Cardiac septum (tissue), 1 donor: ENCODE measurements around the gene SIX1. TPM values are rescaled to one million over a fixed set of nuclear protein-coding genes. Genes with fewer than 3 reads are reported as not detected.

Experiments used
- DNase-seq: peaks from one replicate; pipeline ENCODE4 v3.0.0-alpha.2; 2020; ENCODE audit warnings: low spot score
- intact Hi-C: fragments of 100-400 bp; cut with DNase I; formaldehyde crosslinking; loops from one replicate; pipeline ENCODE4 v1.14.0; 2022
- total RNA-seq: library from RNA; stranded (reverse); fragmentation: NEBNext Ultra II Directional; extraction: Animal tissue kit (Norgen Biotek cat#: 25700); gene quantifications from one replicate; pipeline ENCODE4 v1.2.1, GENCODE V29; 2021
- donor health status: DM: no; HTN: no; CAD: no.

SIX1 gene
- total RNA-seq, 1 donor from 2014 or later: 0.89 TPM

- intact Hi-C loops: no loop called here
- DNase-seq: no peak
Observed at GRCh38 chr14:60643463-60644314, 5.6 kb downstream of the SIX1 start.

GRCh38 chr14:60643141-60643462, 6.2 kb downstream of the SIX1 start:
- no peak for DNase-seq
- intact Hi-C loops: no loop called here

DNA sequence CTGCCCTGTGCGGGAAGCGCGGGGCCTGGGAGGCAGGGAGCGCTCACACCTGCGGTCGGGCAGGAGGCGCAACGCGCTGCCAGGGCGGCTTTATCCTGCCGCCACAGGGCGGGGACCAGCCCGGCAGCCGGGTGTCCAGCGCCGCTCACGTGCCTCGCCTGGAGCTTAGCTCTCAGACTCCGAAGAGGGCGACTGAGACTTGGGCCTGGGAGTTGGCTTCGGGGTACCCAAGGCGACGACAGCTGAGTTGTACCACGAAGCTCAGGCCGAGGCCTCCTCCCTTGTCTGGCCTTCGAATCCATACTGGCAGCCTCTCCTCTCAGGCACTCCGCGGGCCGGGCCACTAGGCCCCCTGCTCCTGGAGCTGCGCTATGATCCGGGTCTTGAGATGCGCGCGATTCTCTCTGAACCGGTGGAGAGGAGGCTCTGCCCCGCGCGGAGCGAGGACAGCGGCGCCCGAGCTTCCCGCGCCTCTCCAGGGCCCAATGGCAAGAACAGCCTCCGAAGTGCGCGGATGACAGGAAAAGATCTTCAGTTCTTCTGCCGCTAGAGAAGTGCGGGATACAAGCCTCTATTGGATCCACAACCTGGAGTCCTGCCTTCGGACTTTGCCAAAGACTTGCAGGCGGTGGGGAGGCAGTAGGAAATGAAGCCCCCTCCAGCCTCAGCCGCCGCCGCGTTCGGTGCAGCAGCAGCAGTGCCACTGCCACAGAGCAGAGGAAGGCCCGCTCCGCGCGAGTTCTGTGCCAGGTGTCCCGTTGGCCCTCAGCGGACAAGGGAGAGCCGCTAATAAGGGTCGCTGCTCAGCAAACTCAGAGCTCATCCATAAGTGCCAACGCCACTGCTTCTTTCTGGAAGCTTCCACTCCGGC, 6.8 kb downstream of the SIX1 start:
- no peak for DNase-seq
- intact Hi-C loops: no loop called here

DNA sequence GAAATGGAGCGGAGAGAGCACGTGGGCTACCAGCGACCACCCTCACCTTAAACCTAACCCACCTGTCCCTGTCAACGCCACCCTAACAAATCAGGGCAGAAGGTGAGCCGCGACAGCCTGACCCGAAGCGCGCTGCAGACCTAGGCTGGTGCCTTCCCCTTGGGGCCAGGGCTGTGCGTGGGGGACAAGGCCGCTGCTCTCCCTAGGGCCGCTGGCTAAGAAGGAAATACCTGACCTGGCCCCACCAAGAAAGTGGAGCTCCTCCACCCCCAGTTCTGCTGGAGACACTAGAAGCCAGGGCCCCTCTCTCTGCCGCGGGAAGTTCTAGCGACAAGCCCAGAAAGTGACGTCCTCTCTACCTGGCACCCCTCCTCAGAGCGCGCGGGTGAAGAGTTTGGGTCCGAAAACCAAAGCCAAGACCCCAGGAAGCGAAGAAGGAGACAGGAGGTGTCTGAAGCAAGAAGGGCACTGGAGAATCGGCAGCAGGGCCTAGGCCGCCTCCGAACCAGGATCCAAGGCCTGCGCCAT, 7.5 kb downstream of the SIX1 start:
- no peak for DNase-seq

GRCh38 chr14:60640859-60641741, 8.2 kb downstream of the SIX1 start:
- no peak for DNase-seq
- intact Hi-C loops: no loop called here

More for the DNA sequence above, 7.5 kb downstream of the SIX1 start:
- intact Hi-C loops: no loop called here

GRCh38 chr14:60639674-60640073, 9.6 kb downstream of the SIX1 start:
- intact Hi-C loops: no loop called here
- DNase-seq: no peak

DNA sequence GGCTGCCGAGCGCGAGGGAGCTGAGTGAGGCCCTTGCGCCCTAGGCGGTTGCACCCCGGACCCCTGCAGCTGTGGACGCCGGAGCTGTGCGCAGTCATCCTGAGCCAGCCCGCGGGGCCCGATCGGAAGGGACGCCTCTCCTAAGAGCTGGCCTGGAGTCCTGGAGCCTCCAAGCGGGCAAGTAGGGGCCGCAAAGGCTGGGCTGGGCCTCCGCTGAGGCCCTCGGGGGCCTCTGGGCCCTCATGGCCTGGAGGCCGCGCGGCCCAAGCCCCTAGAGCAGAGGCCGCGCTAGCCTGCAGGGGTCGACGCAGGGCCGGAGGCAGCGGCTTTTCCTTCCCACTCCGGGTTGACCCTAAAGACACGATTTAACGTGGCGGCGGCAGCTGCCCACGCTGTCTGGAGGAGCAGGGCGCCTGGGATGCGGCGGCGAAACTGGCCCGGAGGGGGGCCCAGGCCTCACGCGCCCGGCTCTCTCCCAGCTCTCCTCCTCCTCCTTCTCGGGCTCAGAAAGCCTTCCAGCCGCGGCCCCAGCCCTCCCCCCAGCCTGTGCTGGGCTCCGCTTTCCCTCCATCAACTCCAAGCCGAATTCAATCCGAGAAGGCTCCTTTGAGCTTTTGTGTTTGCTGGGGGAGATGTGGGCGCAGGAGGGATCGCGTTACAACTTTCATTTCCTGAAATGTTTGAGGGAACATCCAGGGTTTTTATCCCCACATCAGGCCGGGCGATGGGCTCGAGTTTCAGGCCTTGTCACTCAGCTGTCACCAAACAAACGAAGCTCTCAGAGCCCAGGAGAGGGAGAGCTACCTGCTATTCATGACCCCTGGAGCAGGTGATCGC, 11.6 kb downstream of the SIX1 start:
- intact Hi-C loops: no loop called here
- DNase-seq: no peak

GRCh38 chr14:60636879-60637478, 12.3 kb downstream of the SIX1 start:
- intact Hi-C loops: no loop called here
- no peak for DNase-seq

DNA sequence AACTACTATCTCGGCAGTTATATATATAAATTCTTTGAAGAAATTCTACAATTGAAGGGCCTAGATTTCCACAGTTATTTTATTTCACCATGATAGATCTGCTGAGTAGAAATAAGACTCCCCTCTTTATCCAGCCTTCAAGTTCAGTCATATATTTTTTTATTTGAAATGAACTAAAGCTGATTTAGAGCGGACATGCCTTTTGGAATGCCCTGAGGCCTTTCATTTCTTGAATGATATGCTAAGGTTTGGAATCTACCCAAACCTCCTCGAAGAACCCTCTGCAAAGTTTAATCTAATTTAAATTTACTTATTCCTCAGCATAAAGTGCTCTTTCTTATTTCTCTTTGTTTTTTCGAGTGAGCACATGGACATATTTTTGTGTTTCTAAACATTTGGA, 15.1 kb downstream of the SIX1 start:
- DNase-seq: no peak
- intact Hi-C loops: no loop called here

DNA sequence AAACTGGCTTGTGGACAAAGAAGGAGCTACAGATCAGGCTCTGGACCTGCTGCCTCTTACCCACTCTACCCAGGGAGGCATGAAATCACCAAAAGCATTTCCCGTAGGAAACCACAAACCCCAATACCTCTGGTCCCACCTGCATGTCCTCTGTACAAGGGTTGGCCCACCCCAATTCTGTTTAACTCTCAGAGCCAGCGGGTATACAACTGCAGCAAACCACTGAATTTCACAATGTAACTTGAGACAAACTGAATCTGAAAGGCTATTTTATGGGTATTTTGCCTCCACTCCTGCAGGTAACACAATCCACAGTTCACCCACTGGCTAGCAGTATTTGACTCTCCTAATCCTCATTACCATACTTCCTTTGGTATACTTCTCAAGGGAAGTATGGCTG, 16.5 kb downstream of the SIX1 start:
- DNase-seq: no peak
- intact Hi-C loops: no loop called here

DNA sequence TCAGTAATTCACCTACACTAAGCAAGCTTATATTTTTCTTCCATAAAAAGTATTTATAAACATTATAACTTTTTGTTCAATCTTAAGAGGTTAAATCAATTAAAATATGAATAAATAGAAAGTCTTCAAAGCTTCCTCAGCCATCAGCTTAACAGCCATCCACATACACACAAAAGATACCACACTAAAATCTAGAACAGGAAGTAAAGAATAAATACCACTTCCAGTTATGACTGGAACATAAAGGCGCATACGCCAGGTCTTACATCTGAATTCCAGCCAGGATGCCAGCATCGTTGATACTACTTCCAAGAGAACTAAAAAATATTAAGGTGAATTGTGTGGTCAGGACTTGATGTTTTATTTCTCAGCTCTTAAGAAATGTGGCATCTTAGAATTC, 17.0 kb downstream of the SIX1 start:
- intact Hi-C loops: no loop called here
- no peak for DNase-seq

DNA sequence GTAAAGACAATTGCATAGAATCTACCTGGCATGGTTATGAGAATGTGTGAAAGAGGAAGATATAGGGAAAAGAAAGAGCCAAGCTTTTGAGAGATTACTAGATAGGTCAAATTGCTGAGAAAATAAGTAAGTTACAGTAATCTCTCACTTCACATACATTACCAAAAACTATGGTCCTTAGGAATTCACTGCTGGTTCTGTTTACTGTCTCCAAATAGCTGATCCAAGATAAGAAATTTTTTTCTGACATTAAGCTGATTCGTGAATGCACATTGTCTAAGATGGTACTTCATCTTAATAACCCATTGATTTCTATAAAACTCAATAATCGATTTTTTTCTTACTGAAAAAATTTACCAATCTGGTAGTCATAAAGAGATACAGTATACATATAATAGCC, 17.4 kb downstream of the SIX1 start:
- intact Hi-C loops: no loop called here
- DNase-seq: no peak

- DNase-seq: no peak
- intact Hi-C loops: no loop called here
Observed at GRCh38 chr14:60630129-60630528, 19.1 kb downstream of the SIX1 start.

DNA sequence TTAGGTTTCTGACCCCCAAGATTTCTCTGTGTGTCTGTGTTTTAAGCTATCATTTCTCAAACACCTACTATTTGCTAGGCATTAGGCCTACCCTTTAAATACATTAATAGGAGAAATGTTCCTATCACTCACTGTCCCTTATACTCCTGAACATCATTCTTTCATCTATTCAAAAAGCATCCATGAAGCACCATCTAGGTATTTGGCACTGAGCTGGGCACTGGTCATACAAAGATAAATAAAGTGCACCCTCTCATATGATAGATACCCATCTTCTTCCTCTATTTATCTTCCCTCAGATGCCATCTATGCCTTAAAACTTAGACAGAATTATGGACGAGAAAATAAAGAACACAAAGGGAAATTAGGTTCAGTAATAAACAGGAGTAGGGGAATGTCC, 20.4 kb downstream of the SIX1 start:
- intact Hi-C loops: no loop called here
- no peak for DNase-seq

GRCh38 chr14:60622917-60623257, 26.4 kb downstream of the SIX1 start:
- intact Hi-C loops: no loop called here
- DNase-seq: no peak

- intact Hi-C loops: no loop called here
- no peak for DNase-seq
Observed at GRCh38 chr14:60622210-60622916, 26.9 kb downstream of the SIX1 start.

DNA sequence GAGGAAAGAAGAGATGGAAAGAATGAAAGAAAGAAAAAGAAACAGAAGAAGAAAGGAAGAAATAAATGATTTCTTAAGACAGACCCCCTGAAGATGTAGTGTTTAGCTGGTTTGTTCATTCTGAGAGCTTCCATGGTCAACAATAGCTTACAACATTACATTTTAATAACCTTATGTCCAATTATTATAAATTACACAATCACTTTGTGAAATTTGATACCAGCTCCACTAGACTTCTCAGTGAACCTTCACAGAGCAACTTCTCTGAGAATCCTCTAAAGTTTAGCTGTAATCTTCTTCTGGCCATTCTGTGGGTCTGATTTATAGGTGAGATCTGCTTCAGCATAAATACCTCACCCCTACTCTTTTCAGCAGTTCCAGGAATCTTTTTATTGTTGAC, 27.9 kb downstream of the SIX1 start:
- no peak for DNase-seq
- intact Hi-C loops: no loop called here

DNA sequence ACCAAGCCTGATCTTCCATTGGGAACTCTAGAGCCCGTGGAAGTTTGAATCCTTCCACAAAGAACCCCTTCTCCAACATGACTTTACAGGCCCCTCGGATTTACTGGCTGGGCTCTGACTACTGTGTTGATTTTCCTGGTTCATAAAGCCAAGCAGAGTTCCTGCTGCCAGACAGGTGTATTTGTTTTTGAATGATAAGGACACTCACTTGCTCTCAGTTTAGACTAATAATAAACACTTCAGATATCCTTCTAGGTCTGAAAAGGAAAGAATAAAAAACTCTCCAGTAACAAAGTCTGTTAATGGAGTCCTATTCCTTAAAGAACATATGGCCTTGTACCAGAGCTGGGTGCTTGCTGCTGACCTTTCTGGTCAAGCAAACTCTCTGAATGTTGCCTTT, 31.0 kb downstream of the SIX1 start:
- intact Hi-C loops: no loop called here
- no peak for DNase-seq
